DND-41 (cell line): Measurements from ENCODE around the gene CERS6.

Experiments used
- ATAC-seq: fragments of 200-7000 bp; cut with Tn5 transposase; 3 replicates; pipeline ENCODE4 v1.9.1; 2021; ENCODE audit warnings: low read depth; ENCODE audit not compliant: insufficient read depth
- DNase-seq: peaks from one replicate; pipeline ENCODE4 v3.0.0-alpha.2; 2020
- H2AFZ ChIP-seq: 2 replicates; pipeline ENCODE4 v1.6.0; 2012; ENCODE audit warnings: low read depth, low read length
- H3K27ac ChIP-seq: 2 replicates; pipeline ENCODE4 v1.5.1; 2012; ENCODE audit warnings: low read length, inconsistent platforms
- H3K27me3 ChIP-seq: fragments of 200-600 bp; sonication (generic); 2 replicates; pipeline ENCODE4 v1.6.0; 2012; ENCODE audit warnings: low read length, mild to moderate bottlenecking, inconsistent platforms; ENCODE audit not compliant: insufficient read depth, poor library complexity
- H3K36me3 ChIP-seq: 2 replicates; pipeline ENCODE4 v1.5.1; 2012; ENCODE audit warnings: low read length, inconsistent platforms; ENCODE audit not compliant: insufficient read depth
- H3K4me1 ChIP-seq: 2 replicates; pipeline ENCODE4 v1.5.1; 2012; ENCODE audit warnings: mild to moderate bottlenecking, low read length; ENCODE audit not compliant: insufficient read depth
- H3K4me2 ChIP-seq: 2 replicates; pipeline ENCODE4 v1.6.0; 2012; ENCODE audit warnings: mild to moderate bottlenecking, moderate library complexity, low read length, inconsistent platforms; ENCODE audit not compliant: insufficient read depth
- H3K4me3 ChIP-seq, 2 experiments: fragments of 200-600 bp in 1 of 2; shearing (Covaris generic) in 1 of 2; 2 replicates each; pipeline ENCODE4 v1.5.1; 2012 to 2016; ENCODE audit warnings: inconsistent platforms in 2 of 2, low read length in 2 of 2, mild to moderate bottlenecking in 2 of 2, low read depth in 1 of 2, moderate library complexity in 1 of 2
- H3K79me2 ChIP-seq: 2 replicates; pipeline ENCODE4 v1.6.0; 2012; ENCODE audit warnings: low read length, inconsistent platforms; ENCODE audit not compliant: insufficient read depth
- H3K9ac ChIP-seq: 2 replicates; pipeline ENCODE4 v1.6.0; 2012; ENCODE audit warnings: low read depth, mild to moderate bottlenecking, inconsistent platforms, low read length, moderate library complexity
- H3K9me3 ChIP-seq: 2 replicates; pipeline ENCODE4 v1.5.1; 2012; ENCODE audit warnings: low read length, moderate library complexity, mild to moderate bottlenecking, inconsistent platforms; ENCODE audit not compliant: insufficient read depth, severe bottlenecking
- H4K20me1 ChIP-seq: 2 replicates; pipeline ENCODE4 v1.6.0; 2012; ENCODE audit warnings: low read length; ENCODE audit not compliant: insufficient read depth
- CTCF ChIP-seq: IDR thresholded peaks from 2 replicates; pipeline ENCODE4 v1.5.1; 2012; ENCODE audit warnings: borderline replicate concordance, low read length, moderate library complexity, mild to moderate bottlenecking; ENCODE audit not compliant: poor library complexity, severe bottlenecking; ENCODE audit errors: extremely low read depth
- EZH2 ChIP-seq: IDR thresholded peaks from 3 replicates; pipeline ENCODE4 v1.6.1; 2012; ENCODE audit warnings: borderline replicate concordance, low read depth, mild to moderate bottlenecking, moderate library complexity, low read length, inconsistent platforms; ENCODE audit not compliant: severe bottlenecking

The CERS6 gene

GRCh38 chr2:168562971-168563370, 106.9 kb downstream of the CERS6 start:
- H3K27me3 ChIP-seq, result no peaks in the 10 kb centered on the region
- peaks cover 14% of the 10 kb centered on the region; the same call in 1 of the 2 replicates for H3K36me3 ChIP-seq
- DNase-seq (no peak), ATAC-seq (no peak)
- H3K4me2 ChIP-seq, result no peak overlapping the region
- no peak overlapping the region for H3K27ac ChIP-seq
- no peak overlapping the region for H2AFZ ChIP-seq
- H3K9ac ChIP-seq, result no peak overlapping the region
- no peaks in the 10 kb centered on the region for H3K79me2 ChIP-seq
- no peak overlapping the region for H3K4me3 ChIP-seq
- H4K20me1 ChIP-seq, result no peaks in the 10 kb centered on the region
- H3K9me3 ChIP-seq, result no peaks in the 10 kb centered on the region
- no peaks in the 10 kb centered on the region for H3K4me1 ChIP-seq
- TF ChIP-seq EZH2, result no peak
- TF ChIP-seq CTCF, result no peak

- Histone ChIP-seq H3K9ac (no peak overlapping the region), H3K4me3 (no peak overlapping the region), H3K4me2 (no peak overlapping the region), H3K4me1 (no peaks in the 10 kb centered on the region), H3K79me2 (no peaks in the 10 kb centered on the region), H3K9me3 (no peaks in the 10 kb centered on the region), H3K36me3 (peaks cover 14% of the 10 kb centered on the region; the same call in 1 of the 2 replicates), H4K20me1 (no peaks in the 10 kb centered on the region), H3K27me3 (no peaks in the 10 kb centered on the region), H3K27ac (no peak overlapping the region), H2AFZ (no peak overlapping the region)
- ATAC-seq, result no peak
- DNase-seq, result no peak
- TF ChIP-seq CTCF (no peak), EZH2 (no peak)
Observed at GRCh38 chr2:168564641-168565040, 108.6 kb downstream of the CERS6 start.

GRCh38 chr2:168565112-168565511, 109.0 kb downstream of the CERS6 start:
- DNase-seq, result no peak
- Histone ChIP-seq H3K27ac (no peak overlapping the region), H3K79me2 (no peaks in the 10 kb centered on the region), H3K4me2 (no peak overlapping the region), H2AFZ (no peak overlapping the region), H3K4me3 (no peak overlapping the region), H3K4me1 (no peaks in the 10 kb centered on the region), H3K36me3 (peaks cover 14% of the 10 kb centered on the region; the same call in 1 of the 2 replicates), H3K9me3 (no peaks in the 10 kb centered on the region), H3K9ac (no peak overlapping the region), H3K27me3 (no peaks in the 10 kb centered on the region), H4K20me1 (no peaks in the 10 kb centered on the region)
- TF ChIP-seq EZH2 (no peak), CTCF (no peak)
- no peak for ATAC-seq

- Histone ChIP-seq H3K4me2 (no peak overlapping the region), H3K27ac (no peak overlapping the region), H2AFZ (no peak overlapping the region), H4K20me1 (no peaks in the 10 kb centered on the region), H3K27me3 (no peaks in the 10 kb centered on the region), H3K9me3 (no peaks in the 10 kb centered on the region), H3K36me3 (peaks cover 14% of the 10 kb centered on the region; the same call in 1 of the 2 replicates), H3K4me3 (no peak overlapping the region), H3K4me1 (no peaks in the 10 kb centered on the region), H3K79me2 (no peaks in the 10 kb centered on the region), H3K9ac (no peak overlapping the region)
- no peak for TF ChIP-seq CTCF
- no peak for TF ChIP-seq EZH2
- ATAC-seq, result no peak
- DNase-seq, result no peak
Observed at GRCh38 chr2:168565512-168565911, 109.4 kb downstream of the CERS6 start.
